Stomach smooth muscle (tissue), 2 donors: ENCODE results near the gene LTBP1.

Source experiments
- H3K27ac ChIP-seq: one replicate; pipeline ENCODE4 v1.7.0; 2013; ENCODE audit warnings: mild to moderate bottlenecking, low read length, inconsistent platforms
- H3K27me3 ChIP-seq, 2 donors: one replicate each; pipeline ENCODE4 v1.7.0; 2013; ENCODE audit warnings: low read length in 2 of 2; ENCODE audit not compliant: insufficient read depth in 2 of 2, control insufficient read depth in 1 of 2
- H3K36me3 ChIP-seq, 2 donors: one replicate each; pipeline ENCODE4 v1.7.0; 2013; ENCODE audit warnings: low read length in 2 of 2; ENCODE audit not compliant: control insufficient read depth in 2 of 2, insufficient read depth in 2 of 2
- H3K4me1 ChIP-seq: one replicate; pipeline ENCODE4 v1.7.0; 2013; ENCODE audit warnings: low read length; ENCODE audit not compliant: control insufficient read depth, insufficient read depth
- H3K4me3 ChIP-seq, 2 donors: one replicate each; pipeline ENCODE4 v1.7.0; 2013; ENCODE audit warnings: low read length in 2 of 2
- H3K9ac ChIP-seq, 2 donors: one replicate each; pipeline ENCODE4 v1.7.0; 2013; ENCODE audit warnings: low read length in 2 of 2, mild to moderate bottlenecking in 1 of 2
- H3K9me3 ChIP-seq, 2 donors: one replicate each; pipeline ENCODE4 v1.7.0; 2013; ENCODE audit warnings: low read length in 2 of 2; ENCODE audit not compliant: control insufficient read depth in 2 of 2
- donor health status: healthy.
- donor health status: Pancreatic carcinoma.

LTBP1 gene

GRCh38 chr2:33412920-33413319 lies 466.2 kb downstream of the LTBP1 start:
- no peaks in the 10 kb centered on the region for H3K36me3 ChIP-seq
- H3K4me1 ChIP-seq: no peaks in the 10 kb centered on the region
- no peak overlapping the region for H3K4me3 ChIP-seq
- no peak overlapping the region for H3K27ac ChIP-seq
- H3K9ac ChIP-seq: no peak overlapping the region
- H3K27me3 ChIP-seq: no peaks in the 10 kb centered on the region
- peaks cover 0 to 3% of the 10 kb centered on the region in 2 donors for H3K9me3 ChIP-seq

GRCh38 chr2:33419581-33420200 lies 472.9 kb downstream of the LTBP1 start:
- no peak overlapping the region for H3K4me3 ChIP-seq
- H3K36me3 ChIP-seq: no peaks in the 10 kb centered on the region
- no peaks in the 10 kb centered on the region for H3K4me1 ChIP-seq
- no peaks in the 10 kb centered on the region for H3K27me3 ChIP-seq
- H3K9ac ChIP-seq: no peak overlapping the region
- no peak overlapping the region for H3K27ac ChIP-seq
- H3K9me3 ChIP-seq: no peaks in the 10 kb centered on the region

- H3K9me3 ChIP-seq: no peaks in the 10 kb centered on the region
- no peak overlapping the region for H3K4me3 ChIP-seq
- no peak overlapping the region for H3K27ac ChIP-seq
- H3K9ac ChIP-seq: no peak overlapping the region
- H3K27me3 ChIP-seq: no peaks in the 10 kb centered on the region
- H3K36me3 ChIP-seq: no peaks in the 10 kb centered on the region
- no peaks in the 10 kb centered on the region for H3K4me1 ChIP-seq
These were observed 474.0 kb downstream of the LTBP1 start for GRCh38 chr2:33420726-33421125.

- Histone ChIP-seq H3K9me3 (no peaks in the 10 kb centered on the region), H3K36me3 (no peaks in the 10 kb centered on the region), H3K27ac (no peak overlapping the region)
These were observed 475.1 kb downstream of the LTBP1 start for GRCh38 chr2:33421820-33422219.

GRCh38 chr2:33425161-33425560 lies 478.4 kb downstream of the LTBP1 start:
- no peaks in the 10 kb centered on the region for H3K36me3 ChIP-seq

More at GRCh38 chr2:33421820-33422219, 475.1 kb downstream of the LTBP1 start:
- Histone ChIP-seq H3K27me3 (no peaks in the 10 kb centered on the region), H3K4me1 (no peaks in the 10 kb centered on the region), H3K4me3 (no peak overlapping the region), H3K9ac (no peak overlapping the region)

GRCh38 chr2:33425586-33426031 lies 478.9 kb downstream of the LTBP1 start:
- Histone ChIP-seq H3K27ac (no peak overlapping the region), H3K36me3 (no peaks in the 10 kb centered on the region), H3K4me3 (no peak overlapping the region), H3K9ac (no peak overlapping the region), H3K27me3 (no peaks in the 10 kb centered on the region), H3K9me3 (no peaks in the 10 kb centered on the region), H3K4me1 (no peaks in the 10 kb centered on the region)

More at GRCh38 chr2:33425161-33425560, 478.4 kb downstream of the LTBP1 start:
- Histone ChIP-seq H3K4me1 (no peaks in the 10 kb centered on the region), H3K9ac (no peak overlapping the region), H3K27me3 (no peaks in the 10 kb centered on the region), H3K27ac (no peak overlapping the region), H3K4me3 (no peak overlapping the region), H3K9me3 (no peaks in the 10 kb centered on the region)

- H3K4me3 ChIP-seq: no peak overlapping the region
- H3K27me3 ChIP-seq: no peaks in the 10 kb centered on the region
- H3K27ac ChIP-seq: no peak overlapping the region
- H3K9me3 ChIP-seq: no peaks in the 10 kb centered on the region
- no peak overlapping the region for H3K9ac ChIP-seq
- H3K36me3 ChIP-seq: no peaks in the 10 kb centered on the region
- H3K4me1 ChIP-seq: no peaks in the 10 kb centered on the region
These were observed 480.0 kb downstream of the LTBP1 start for GRCh38 chr2:33426666-33427231.

GRCh38 chr2:33430077-33430476 lies 483.3 kb downstream of the LTBP1 start:
- H3K9me3 ChIP-seq: no peaks in the 10 kb centered on the region
- no peaks in the 10 kb centered on the region for H3K4me1 ChIP-seq
- H3K9ac ChIP-seq: no peak overlapping the region
- no peaks in the 10 kb centered on the region for H3K27me3 ChIP-seq
- H3K27ac ChIP-seq: no peak overlapping the region
- no peaks in the 10 kb centered on the region for H3K36me3 ChIP-seq
- no peak overlapping the region for H3K4me3 ChIP-seq

GRCh38 chr2:33430856-33431255 lies 484.1 kb downstream of the LTBP1 start:
- H3K27ac ChIP-seq: no peak overlapping the region
- no peaks in the 10 kb centered on the region for H3K36me3 ChIP-seq
- no peaks in the 10 kb centered on the region for H3K27me3 ChIP-seq
- H3K4me3 ChIP-seq: no peak overlapping the region
- no peak overlapping the region for H3K9ac ChIP-seq
- H3K9me3 ChIP-seq: no peaks in the 10 kb centered on the region
- no peaks in the 10 kb centered on the region for H3K4me1 ChIP-seq

- Histone ChIP-seq H3K9me3 (no peaks in the 10 kb centered on the region), H3K4me3 (no peak overlapping the region), H3K4me1 (no peaks in the 10 kb centered on the region), H3K36me3 (no peaks in the 10 kb centered on the region), H3K27ac (no peak overlapping the region), H3K27me3 (no peaks in the 10 kb centered on the region), H3K9ac (no peak overlapping the region)
These were observed 486.1 kb downstream of the LTBP1 start for GRCh38 chr2:33432871-33433270.
